Smooth muscle cell (in vitro differentiated cells): ENCODE data around the gene TCTA. TPM values are rescaled to one million over a fixed set of nuclear protein-coding genes. Genes with fewer than 3 reads are reported as not detected.

Experiments
- DNase-seq: peaks from one replicate; lab custom pipeline; 2025; ENCODE audit not compliant: unreplicated experiment; lab: John Stamatoyannopoulos, UW
- H2AFZ ChIP-seq: fragments of 200-600 bp; sonication (generic); 2 replicates; pipeline ENCODE4 v1.6.0; 2016; ENCODE audit warnings: antibody characterized with exemption, low read depth, mild to moderate bottlenecking
- H3F3A ChIP-seq: fragments of 200-600 bp; sonication (generic); 2 replicates; pipeline ENCODE4 v1.6.0; 2017; ENCODE audit warnings: antibody characterized with exemption, low read depth
- H3K27ac ChIP-seq: fragments of 200-600 bp; sonication (generic); 2 replicates; pipeline ENCODE4 v1.5.1; 2016; ENCODE audit warnings: low read depth, mild to moderate bottlenecking
- H3K27me3 ChIP-seq: fragments of 200-600 bp; sonication (generic); 2 replicates; pipeline ENCODE4 v1.6.1; 2016; ENCODE audit warnings: low read depth, mild to moderate bottlenecking
- H3K36me3 ChIP-seq: fragments of 200-600 bp; sonication (generic); 2 replicates; pipeline ENCODE4 v1.5.1; 2016; ENCODE audit warnings: low read depth
- H3K4me1 ChIP-seq: fragments of 200-600 bp; sonication (generic); 2 replicates; pipeline ENCODE4 v1.5.1; 2016; ENCODE audit warnings: low read depth
- H3K4me2 ChIP-seq: fragments of 200-600 bp; sonication (generic); 2 replicates; pipeline ENCODE4 v1.6.0; 2016; ENCODE audit warnings: mild to moderate bottlenecking
- H3K4me3 ChIP-seq: fragments of 200-600 bp; sonication (generic); 2 replicates; pipeline ENCODE4 v1.5.1; 2016; ENCODE audit warnings: mild to moderate bottlenecking
- H3K79me2 ChIP-seq: fragments of 200-600 bp; sonication (generic); 2 replicates; pipeline ENCODE4 v1.6.0; 2016; ENCODE audit warnings: low read depth, mild to moderate bottlenecking
- H3K9ac ChIP-seq: fragments of 200-600 bp; sonication (generic); 2 replicates; pipeline ENCODE4 v1.6.0; 2016; ENCODE audit warnings: low read depth
- H3K9me3 ChIP-seq: fragments of 200-600 bp; sonication (generic); replicated peaks from 2 replicates; pipeline ENCODE4 v1.5.1; 2016; ENCODE audit warnings: low read depth
- H4K20me1 ChIP-seq: fragments of 200-600 bp; sonication (generic); 2 replicates; pipeline ENCODE4 v1.6.0; 2016; ENCODE audit warnings: low read depth
- whole genome bisulfite sequencing: methylation state at CpG from one replicate; pipeline ENCODE4 v1.1.7; 2016; ENCODE audit warnings: low lambda C conversion rate; 5-methylcytosine and 5-hydroxymethylcytosine counted together
- polyA plus RNA-seq: library from polyadenylated mRNA; unstranded; fragments of >200 nt; fragmentation: Nextera tagmentation; extraction: Ambion mirVana; gene quantifications from 2 replicates; pipeline ENCODE4 v1.2.1, GENCODE V29; 2016
- total RNA-seq: library from RNA; depleted of rRNA; stranded (reverse); fragments of >200 nt; gene quantifications from 2 replicates; pipeline ENCODE4 v1.2.3, GENCODE V29; 2014
- TF ChIP-seq, protein P1 (sequence below): fragments of 200-600 bp; sonication (generic); IDR thresholded peaks from 2 replicates; pipeline ENCODE4 v1.5.1; 2017; ENCODE audit warnings: borderline replicate concordance, mild to moderate bottlenecking, antibody characterized with exemption; ENCODE audit not compliant: insufficient read depth, poor library complexity, severe bottlenecking

The TCTA gene
- total and polyA plus RNA-seq, 2 experiments from 2014 or later = 11.0 to 12.8 TPM

DNA sequence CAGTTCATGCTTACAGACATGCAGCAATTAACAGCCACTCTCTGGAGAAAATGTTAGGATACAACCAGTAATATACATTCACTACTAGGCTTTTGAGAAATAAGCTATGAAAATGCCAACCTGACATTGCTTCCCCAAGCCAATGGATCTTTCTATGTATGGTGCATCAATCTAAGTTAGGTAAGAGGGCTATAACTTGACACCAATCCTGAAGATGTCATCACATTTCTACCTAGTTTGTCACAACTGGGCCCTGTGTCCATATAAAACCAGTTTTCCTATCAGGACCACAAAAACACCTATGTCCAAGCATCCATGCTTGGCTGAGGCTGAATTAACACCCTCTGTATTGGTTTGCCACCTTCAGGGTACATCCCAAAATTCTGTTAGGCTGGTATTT is 40.3 kb upstream of the TCTA start:
- H4K20me1 ChIP-seq = peaks cover 97% of the 10 kb centered on the region
- H3K4me1 ChIP-seq = no peaks in the 10 kb centered on the region
- no peak overlapping the region for H3K9ac ChIP-seq
- H3K9me3 ChIP-seq = no peaks in the 10 kb centered on the region
- peak overlapping the region; percentile 24 for H3K27ac ChIP-seq
- peaks cover 97% of the 10 kb centered on the region for H3K79me2 ChIP-seq
- TF ChIP-seq, protein P1, sequence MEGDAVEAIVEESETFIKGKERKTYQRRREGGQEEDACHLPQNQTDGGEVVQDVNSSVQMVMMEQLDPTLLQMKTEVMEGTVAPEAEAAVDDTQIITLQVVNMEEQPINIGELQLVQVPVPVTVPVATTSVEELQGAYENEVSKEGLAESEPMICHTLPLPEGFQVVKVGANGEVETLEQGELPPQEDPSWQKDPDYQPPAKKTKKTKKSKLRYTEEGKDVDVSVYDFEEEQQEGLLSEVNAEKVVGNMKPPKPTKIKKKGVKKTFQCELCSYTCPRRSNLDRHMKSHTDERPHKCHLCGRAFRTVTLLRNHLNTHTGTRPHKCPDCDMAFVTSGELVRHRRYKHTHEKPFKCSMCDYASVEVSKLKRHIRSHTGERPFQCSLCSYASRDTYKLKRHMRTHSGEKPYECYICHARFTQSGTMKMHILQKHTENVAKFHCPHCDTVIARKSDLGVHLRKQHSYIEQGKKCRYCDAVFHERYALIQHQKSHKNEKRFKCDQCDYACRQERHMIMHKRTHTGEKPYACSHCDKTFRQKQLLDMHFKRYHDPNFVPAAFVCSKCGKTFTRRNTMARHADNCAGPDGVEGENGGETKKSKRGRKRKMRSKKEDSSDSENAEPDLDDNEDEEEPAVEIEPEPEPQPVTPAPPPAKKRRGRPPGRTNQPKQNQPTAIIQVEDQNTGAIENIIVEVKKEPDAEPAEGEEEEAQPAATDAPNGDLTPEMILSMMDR = no peak
- no peak overlapping the region for H2AFZ ChIP-seq
- DNase-seq = no peak
- peaks cover 22% of the 10 kb centered on the region for H3K36me3 ChIP-seq
- no peak overlapping the region for H3K4me3 ChIP-seq
- peaks cover 4% of the 10 kb centered on the region for H3F3A ChIP-seq
- no peak overlapping the region for H3K4me2 ChIP-seq
- H3K27me3 ChIP-seq = no peaks in the 10 kb centered on the region

DNA sequence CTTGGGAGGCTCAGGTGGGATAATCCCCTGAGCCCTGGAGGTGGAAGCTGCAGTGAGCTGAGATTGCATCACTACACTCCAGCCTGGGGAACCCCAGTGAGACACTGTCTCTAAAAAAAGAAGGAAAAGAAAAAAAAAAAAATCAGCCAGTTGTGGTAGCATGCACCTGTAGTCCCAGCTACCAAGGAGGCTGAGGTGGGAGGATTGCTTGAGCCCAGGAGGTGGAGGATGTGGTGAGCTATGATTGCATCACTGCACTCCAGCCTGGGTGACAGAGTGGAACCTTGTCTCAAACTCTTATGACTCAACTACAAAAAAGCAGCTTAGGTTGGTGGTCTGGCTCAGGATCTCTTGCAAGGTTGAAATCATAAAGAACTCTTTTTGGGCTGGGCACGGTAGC is 34.7 kb upstream of the TCTA start:
- no peak overlapping the region for H2AFZ ChIP-seq
- peaks cover 99% of the 10 kb centered on the region for H3K79me2 ChIP-seq
- DNase-seq = no peak
- H3K9me3 ChIP-seq = no peaks in the 10 kb centered on the region
- H3K27ac ChIP-seq = peak overlapping the region; percentile 93
- H3K9ac ChIP-seq = no peak overlapping the region
- H3K4me2 ChIP-seq = no peak overlapping the region
- H3K4me3 ChIP-seq = no peak overlapping the region
- peaks cover 14% of the 10 kb centered on the region for H3K36me3 ChIP-seq
- peaks cover 11% of the 10 kb centered on the region for H3F3A ChIP-seq
- peaks cover 7% of the 10 kb centered on the region for H3K4me1 ChIP-seq
- H3K27me3 ChIP-seq = no peaks in the 10 kb centered on the region
- 75% methylated on average over 1 of the region's 1 CpG for WGBS
- peaks cover 100% of the 10 kb centered on the region for H4K20me1 ChIP-seq
- TF ChIP-seq, protein P1 = no peak

DNA sequence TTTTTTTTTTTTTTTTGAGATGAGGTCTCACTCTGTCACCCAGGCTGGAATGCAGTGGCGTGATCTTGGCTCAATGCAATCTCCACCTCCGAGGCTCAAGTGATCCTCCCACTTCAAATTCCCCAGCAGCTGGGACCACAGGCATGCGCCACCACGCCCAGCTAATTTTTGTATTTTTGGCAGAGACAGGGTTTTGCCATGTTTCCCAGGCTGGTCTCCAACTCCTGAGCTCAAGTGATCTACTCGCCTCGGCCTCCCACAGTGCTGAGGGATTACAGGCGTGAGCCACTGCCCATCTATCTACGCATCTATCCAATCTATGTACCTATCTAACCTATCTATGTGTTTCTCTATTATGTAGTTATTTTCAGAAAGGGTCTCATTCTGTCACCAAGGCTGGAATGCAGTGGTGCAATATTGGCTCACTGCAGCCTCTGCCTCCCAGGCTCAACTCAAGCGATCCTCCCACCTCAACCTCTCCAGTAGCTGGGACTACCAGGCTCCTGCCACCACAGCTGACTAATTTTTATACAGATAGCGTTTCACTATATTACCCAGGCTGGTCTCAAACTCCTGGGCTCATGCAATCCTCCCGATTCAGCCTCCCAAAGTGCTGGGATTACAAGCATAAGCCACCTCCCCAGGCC is 33.9 kb upstream of the TCTA start:
- TF ChIP-seq, protein P1 = no peak
- Histone ChIP-seq H3F3A (peaks cover 11% of the 10 kb centered on the region), H3K36me3 (peaks cover 10% of the 10 kb centered on the region), H3K4me3 (no peak overlapping the region), H3K9me3 (no peaks in the 10 kb centered on the region), H3K4me1 (peaks cover 7% of the 10 kb centered on the region), H3K79me2 (peaks cover 99% of the 10 kb centered on the region), H3K27me3 (no peaks in the 10 kb centered on the region), H4K20me1 (peaks cover 100% of the 10 kb centered on the region), H2AFZ (no peak overlapping the region), H3K9ac (peak overlapping the region; percentile 66), H3K4me2 (peak overlapping the region; percentile 76), H3K27ac (peak overlapping the region; percentile 93)
- WGBS = 41% methylated on average over 11 of the region's 11 CpGs
- DNase-seq = no peak

- DNase-seq = no peak
- H4K20me1 ChIP-seq = peaks cover 100% of the 10 kb centered on the region
Observed at GRCh38 chr3:49383387-49383786, 28.8 kb upstream of the TCTA start.

More at GRCh38 chr3:49383387-49383786, 28.8 kb upstream of the TCTA start:
- Histone ChIP-seq H3K27ac (no peak overlapping the region), H3K79me2 (peaks cover 100% of the 10 kb centered on the region), H3F3A (peaks cover 10% of the 10 kb centered on the region), H3K4me1 (peaks cover 5% of the 10 kb centered on the region), H3K4me3 (no peak overlapping the region), H3K9ac (no peak overlapping the region), H3K4me2 (no peak overlapping the region), H3K36me3 (no peaks in the 10 kb centered on the region), H3K9me3 (no peaks in the 10 kb centered on the region), H3K27me3 (no peaks in the 10 kb centered on the region), H2AFZ (no peak overlapping the region)
- TF ChIP-seq, protein P1 = no peak
- 72% methylated on average over 5 of the region's 5 CpGs for WGBS
